Right lobe of liver (tissue), 6 donors: ENCODE measurements around the gene INPP5J. TPM values are rescaled to one million over a fixed set of nuclear protein-coding genes. Genes with fewer than 3 reads are reported as not detected.

Experiments
- ATAC-seq, 4 donors: fragments of 200-7000 bp; cut with Tn5 transposase; one replicate each; pipeline ENCODE4 v1.9.1; 2020; ENCODE audit warnings: mild to moderate bottlenecking in 4 of 4, moderate library complexity in 4 of 4
- DNase-seq, 3 donors: peaks; one replicate each; pipeline ENCODE4 v3.0.0-alpha.2; 2020
- H3K27ac ChIP-seq, 3 donors: fragments of 200-600 bp; one replicate each; pipeline ENCODE4 v1.8.0; 2022
- H3K27me3 ChIP-seq, 2 donors: fragments of 200-600 bp; one replicate each; pipeline ENCODE4 v1.8.0; 2022
- H3K36me3 ChIP-seq, 4 donors: fragments of 200-600 bp; sonication (generic) in 1 of 4; one replicate each; pipeline versions ENCODE4 v1.5.1 to v1.8.0; 2017 to 2022; ENCODE audit warnings: control low read depth in 1 of 4
- H3K4me1 ChIP-seq, 4 donors: fragments of 200-600 bp; sonication (generic) in 1 of 4; one replicate each; pipeline versions ENCODE4 v1.5.1 to v1.8.0; 2017 to 2022; ENCODE audit warnings: control low read depth in 1 of 4
- H3K4me3 ChIP-seq, 3 donors: fragments of 200-600 bp; one replicate each; pipeline ENCODE4 v1.8.0; 2022
- H3K9me3 ChIP-seq, 4 donors: fragments of 200-600 bp; sonication (generic) in 1 of 4; one replicate each; pipeline versions ENCODE4 v1.5.1 to v1.8.0; 2017 to 2022; ENCODE audit warnings: control low read depth in 1 of 4
- POLR2A ChIP-seq: fragments of 450-650 bp; IDR thresholded peaks from one replicate; pipeline ENCODE4 v1.6.1; 2017; ENCODE audit warnings: antibody characterized with exemption, mild to moderate bottlenecking
- WGBS: methylation state at CpG from one replicate; pipeline ENCODE4 v1.1.6; 2018; ENCODE audit warnings: low coverage, low lambda C conversion rate; ENCODE audit not compliant: insufficient coverage; ENCODE audit errors: missing lambda C conversion rate; 5-methylcytosine and 5-hydroxymethylcytosine counted together
- intact Hi-C, 2 donors: fragments of 100-400 bp; cut with DNase I; formaldehyde crosslinking; loops; one replicate each; pipeline versions ENCODE4 v1.11.2 to v1.14.1; 2022
- total RNA-seq, 6 experiments: library from RNA; depleted of rRNA in 2 of 6; stranded (reverse); fragments of >200 nt in 2 of 6; fragmentation: NEBNext Ultra II Directional in 3 of 6; extraction: Animal tissue kit (Norgen Biotek cat#: 25700) in 3 of 6; gene quantifications; one replicate each; pipeline versions ENCODE4 v1.1.0 to v1.2.4, GENCODE V29; 2016 to 2023
- TF ChIP-seq, protein P1 (sequence below), 4 donors: fragments of 200-600 bp in 3 of 4; fragments of 450-650 bp in 1 of 4; IDR thresholded peaks; one replicate each; pipeline versions ENCODE4 v1.5.1 to v1.8.0; 2016 to 2022; ENCODE audit warnings: antibody characterized with exemption in 4 of 4, mild to moderate bottlenecking in 2 of 4
- donor health status: DM: no; HTN: yes; CAD: no.
- donor health status: DM: no; HTN: no; CAD: no.
- donor health status: DM: no; HTN: no; CAD: no.
- donor health status: DM: no; HTN: yes; CAD: no.
- donor health status: DM: no; HTN: yes; CAD: no.

The INPP5J gene
- total RNA-seq, 6 experiments from 2014 or later, result 0.12 to 0.49 (median 0.26) TPM; not detected in 2

DNA sequence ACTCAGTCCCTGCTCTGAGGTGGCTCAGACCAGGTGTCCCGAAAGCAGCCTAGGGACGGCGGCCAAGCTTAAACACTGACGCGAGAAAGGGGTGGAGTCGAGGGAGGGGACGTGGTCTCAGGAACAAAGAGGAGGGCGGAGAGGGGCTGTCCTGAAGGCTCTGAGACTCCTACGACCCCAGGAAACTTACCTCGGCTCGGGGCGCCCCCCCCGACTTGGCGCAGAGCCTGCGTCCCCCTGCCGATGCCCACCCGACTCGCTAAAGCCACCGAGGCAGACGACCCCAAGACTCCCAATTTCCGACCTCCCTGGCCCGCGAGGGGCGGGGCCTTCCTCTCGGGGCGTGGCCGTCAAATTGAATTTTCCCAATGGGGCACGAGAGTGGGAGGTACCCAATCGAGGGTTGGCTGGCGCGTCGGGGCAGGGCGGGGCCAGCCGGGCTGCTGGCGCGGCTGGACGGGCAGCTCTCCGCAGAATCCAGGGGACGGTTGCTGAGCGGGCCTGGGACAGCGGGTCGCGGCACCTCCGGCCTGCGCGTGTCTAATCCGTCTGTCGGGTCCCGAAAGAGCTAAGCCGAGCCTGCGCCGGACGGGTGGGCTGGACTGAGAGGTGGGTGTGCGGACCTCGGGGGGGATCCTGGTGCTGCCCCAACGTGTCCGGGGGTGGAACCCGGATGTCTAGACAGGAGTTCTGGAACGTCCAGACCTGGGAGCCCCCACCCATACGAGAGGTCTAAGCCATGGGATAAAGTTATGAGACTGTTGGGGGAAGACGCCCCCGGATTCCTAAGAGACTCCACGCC is 41.7 kb upstream of the INPP5J start, which contains the start of gene SMTN:
Gene SMTN, plus strand, starts transcription at position 471 of the 802 bp plus-strand sequence. CDS start 1,941 bp downstream, outside the sequence.
- ATAC-seq (peak; percentile 83 to 86 (median 85)), DNase-seq (peak; percentile 93 to 94 (median 94))
- H3K27ac ChIP-seq, result peak within 1 kb of the TSS; percentile 70 to 87 (median 73)
- H3K27me3 ChIP-seq, result no peaks in the 10 kb centered on the region
- H3K36me3 ChIP-seq, result no peaks in the 10 kb centered on the region
- WGBS, result 3% methylated on average over 24 of the region's 63 CpGs
- TF ChIP-seq, protein P1, sequence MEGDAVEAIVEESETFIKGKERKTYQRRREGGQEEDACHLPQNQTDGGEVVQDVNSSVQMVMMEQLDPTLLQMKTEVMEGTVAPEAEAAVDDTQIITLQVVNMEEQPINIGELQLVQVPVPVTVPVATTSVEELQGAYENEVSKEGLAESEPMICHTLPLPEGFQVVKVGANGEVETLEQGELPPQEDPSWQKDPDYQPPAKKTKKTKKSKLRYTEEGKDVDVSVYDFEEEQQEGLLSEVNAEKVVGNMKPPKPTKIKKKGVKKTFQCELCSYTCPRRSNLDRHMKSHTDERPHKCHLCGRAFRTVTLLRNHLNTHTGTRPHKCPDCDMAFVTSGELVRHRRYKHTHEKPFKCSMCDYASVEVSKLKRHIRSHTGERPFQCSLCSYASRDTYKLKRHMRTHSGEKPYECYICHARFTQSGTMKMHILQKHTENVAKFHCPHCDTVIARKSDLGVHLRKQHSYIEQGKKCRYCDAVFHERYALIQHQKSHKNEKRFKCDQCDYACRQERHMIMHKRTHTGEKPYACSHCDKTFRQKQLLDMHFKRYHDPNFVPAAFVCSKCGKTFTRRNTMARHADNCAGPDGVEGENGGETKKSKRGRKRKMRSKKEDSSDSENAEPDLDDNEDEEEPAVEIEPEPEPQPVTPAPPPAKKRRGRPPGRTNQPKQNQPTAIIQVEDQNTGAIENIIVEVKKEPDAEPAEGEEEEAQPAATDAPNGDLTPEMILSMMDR (IDR thresholded peaks at IDR 0.05), result no peak
- peak; percentile 95 for TF ChIP-seq POLR2A
- peaks cover 0 to 6% (median 0%) of the 10 kb centered on the region in 4 donors for H3K4me1 ChIP-seq
- intact Hi-C loops, result no loop called here
- no peaks in the 10 kb centered on the region for H3K9me3 ChIP-seq
- peak within 1 kb of the TSS; percentile 57 to 65 (median 58) for H3K4me3 ChIP-seq

- DNase-seq (no peak), ATAC-seq (no peak)
- Histone ChIP-seq H3K27ac (peak overlapping the region; percentile 70 to 87 (median 73)), H3K4me1 (peaks cover 0 to 6% (median 0%) of the 10 kb centered on the region in 4 donors), H3K9me3 (no peaks in the 10 kb centered on the region), H3K27me3 (no peaks in the 10 kb centered on the region), H3K36me3 (no peaks in the 10 kb centered on the region), H3K4me3 (peak overlapping the region; percentile 57 to 65 (median 58))
- WGBS, result 73% methylated on average over 3 of the region's 6 CpGs
- no peak for TF ChIP-seq POLR2A
- TF ChIP-seq, protein P1 (IDR thresholded peaks at IDR 0.05), result no peak
- intact Hi-C loops, result no loop called here
These were observed 40.7 kb upstream of the INPP5J start for GRCh38 chr22:31081963-31082605.

GRCh38 chr22:31082606-31083376 is 40.0 kb upstream of the INPP5J start:
- Histone ChIP-seq H3K4me1 (peaks cover 0 to 6% (median 0%) of the 10 kb centered on the region in 4 donors), H3K36me3 (no peaks in the 10 kb centered on the region), H3K27ac (peak overlapping the region; percentile 70 to 87 (median 73)), H3K27me3 (no peaks in the 10 kb centered on the region), H3K4me3 (peak overlapping the region; percentile 57 to 65 (median 58)), H3K9me3 (no peaks in the 10 kb centered on the region)
- ATAC-seq (peak; percentile 7 to 18 (median 15)), DNase-seq (peak in 1 of 3 donors; percentile 74)
- WGBS, result 67% methylated on average over 4 of the region's 11 CpGs
- TF ChIP-seq, protein P1 (IDR thresholded peaks at IDR 0.05), result peak; percentile 44 to 60 (median 52)
- no peak for TF ChIP-seq POLR2A
- intact Hi-C loops, result no loop called here

DNA sequence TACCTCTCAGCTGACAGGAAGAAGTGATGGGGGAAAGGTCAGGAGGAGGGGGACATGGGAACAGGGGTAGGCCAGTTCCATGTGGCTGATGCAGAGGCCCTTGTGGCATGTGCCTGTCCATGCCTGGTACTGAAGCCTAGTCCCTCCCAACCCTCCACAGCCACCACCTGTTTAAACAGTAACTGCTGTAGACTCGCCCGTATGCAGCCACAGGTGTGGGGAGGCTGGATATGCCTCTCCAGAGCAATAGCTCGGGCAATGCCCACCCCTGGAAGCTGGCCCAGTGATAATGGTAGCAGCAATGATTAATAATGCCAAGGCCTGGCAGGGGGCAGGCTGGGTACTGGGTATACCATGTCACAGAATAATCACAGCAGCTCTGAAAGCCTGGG is 39.4 kb upstream of the INPP5J start:
- Histone ChIP-seq H3K4me3 (peak overlapping the region; percentile 57 to 65 (median 58)), H3K27ac (peak overlapping the region; percentile 70 to 87 (median 83)), H3K4me1 (peaks cover 0 to 6% (median 0%) of the 10 kb centered on the region in 4 donors), H3K36me3 (no peaks in the 10 kb centered on the region), H3K9me3 (no peaks in the 10 kb centered on the region), H3K27me3 (no peaks in the 10 kb centered on the region)
- TF ChIP-seq, protein P1 (IDR thresholded peaks at IDR 0.05), result no peak
- TF ChIP-seq POLR2A, result no peak
- no peak for DNase-seq
- intact Hi-C loops, result no loop called here
- no CpG with 5 or more reads among the region's 3 CpGs for WGBS
- no peak for ATAC-seq
